ENCODE measurements around the gene SLC12A3. TPM values are rescaled to one million over a fixed set of nuclear protein-coding genes. Genes with fewer than 3 reads are reported as not detected.
"Not testable (repeated sequence)": the region's sequence is repeated elsewhere in the genome, so short reads cannot be mapped to it uniquely, and the experiment has no call there.

SLC12A3 gene
- total RNA-seq, 1 donor from 2014 or later: not detected

GRCh38 chr16:56866955-56867830 is 2.2 kb downstream of the SLC12A3 start:
- no peak for DNase-seq (ENCODE audit: low spot score)

- no peak for DNase-seq (ENCODE audit: low spot score)
Observed at GRCh38 chr16:56868175-56868574, 3.2 kb downstream of the SLC12A3 start.

- DNase-seq (ENCODE audit: low spot score): not testable (repeated sequence)
Observed at GRCh38 chr16:56868766-56869165, 3.8 kb downstream of the SLC12A3 start.

- no peak for DNase-seq (ENCODE audit: low spot score)
Observed at GRCh38 chr16:56869513-56870275, 4.7 kb downstream of the SLC12A3 start.

GRCh38 chr16:56870276-56870888 is 5.4 kb downstream of the SLC12A3 start:
- no peak for DNase-seq (ENCODE audit: low spot score)

- no peak for DNase-seq (ENCODE audit: low spot score)
Observed at GRCh38 chr16:56871172-56871593, 6.2 kb downstream of the SLC12A3 start.

GRCh38 chr16:56872863-56873391 is 7.9 kb downstream of the SLC12A3 start:
- no peak for DNase-seq (ENCODE audit: low spot score)

- DNase-seq (ENCODE audit: low spot score): no peak
Observed at GRCh38 chr16:56874800-56875199, 9.8 kb downstream of the SLC12A3 start.

- no peak for DNase-seq (ENCODE audit: low spot score)
Observed at GRCh38 chr16:56876048-56876447, 11.0 kb downstream of the SLC12A3 start.

- DNase-seq (ENCODE audit: low spot score): no peak
Observed at GRCh38 chr16:56877486-56878182, 12.6 kb downstream of the SLC12A3 start.

- DNase-seq (ENCODE audit: low spot score): no peak
Observed at GRCh38 chr16:56878282-56878854, 13.4 kb downstream of the SLC12A3 start.

- no peak for DNase-seq (ENCODE audit: low spot score)
Observed at GRCh38 chr16:56879276-56879675, 14.3 kb downstream of the SLC12A3 start.

GRCh38 chr16:56880176-56880575 is 15.2 kb downstream of the SLC12A3 start:
- DNase-seq (ENCODE audit: low spot score): no peak

GRCh38 chr16:56880685-56881084 is 15.7 kb downstream of the SLC12A3 start:
- no peak for DNase-seq (ENCODE audit: low spot score)

- DNase-seq (ENCODE audit: low spot score): no peak
Observed at GRCh38 chr16:56882077-56882800, 17.2 kb downstream of the SLC12A3 start.

GRCh38 chr16:56883586-56883985 is 18.6 kb downstream of the SLC12A3 start:
- DNase-seq (ENCODE audit: low spot score): no peak

GRCh38 chr16:56884026-56884582 is 19.1 kb downstream of the SLC12A3 start:
- DNase-seq (ENCODE audit: low spot score): no peak

GRCh38 chr16:56884929-56885328 is 19.9 kb downstream of the SLC12A3 start:
- not testable (repeated sequence) for DNase-seq (ENCODE audit: low spot score)

- DNase-seq (ENCODE audit: low spot score): no peak
Observed at GRCh38 chr16:56885446-56886162, 20.6 kb downstream of the SLC12A3 start.
